Measurements from ENCODE around the gene SMIM45.

SMIM45 gene

GRCh38 chr22:41916745-41917358 is 35.1 kb upstream of the SMIM45 start:
- DNase-seq, result no peak
- Histone ChIP-seq H3K4me2 (replicated peaks; ENCODE audit: extremely low read depth, low read length, poor library complexity, severe bottlenecking) (no peak overlapping the region), H4K20me1 (ENCODE audit: insufficient read depth, low read length) (peaks cover 7% of the 10 kb centered on the region), H2AFZ (ENCODE audit: insufficient read depth, low read depth, low read length, poor library complexity, severe bottlenecking) (no peak overlapping the region), H3K36me3 (replicated peaks in 1 of 2; ENCODE audit: control insufficient read depth in 1 of 2, insufficient read depth in 2 of 2, low read length in 2 of 2) (no peaks in the 10 kb centered on the region), H3K79me2 (ENCODE audit: insufficient read depth, low read length) (no peaks in the 10 kb centered on the region), H3K27ac (ENCODE audit: low read depth in 1 of 2, low read length in 2 of 2) (no peak overlapping the region), H3K4me3 (replicated peaks in 1 of 3; ENCODE audit: low read depth in 2 of 3, low read length in 3 of 3) (no peak overlapping the region), H3K27me3 (ENCODE audit: control insufficient read depth in 2 of 2, insufficient read depth in 2 of 2, low read length in 2 of 2) (peaks cover 32 to 51% of the 10 kb centered on the region in 2 donors), H3K4me1 (ENCODE audit: control insufficient read depth in 1 of 2, insufficient read depth in 2 of 2, low read length in 2 of 2) (peaks cover 42 to 59% of the 10 kb centered on the region in 2 donors), H3K9ac (ENCODE audit: insufficient read depth, low read length, poor library complexity, severe bottlenecking) (no peak overlapping the region), H3K9me3 (replicated peaks in 1 of 2; ENCODE audit: control insufficient read depth in 1 of 2, insufficient read depth in 1 of 2, low read length in 2 of 2) (peaks cover 0 to 30% of the 10 kb centered on the region in 2 donors)
- no peak for TF ChIP-seq CTCF (IDR thresholded peaks at IDR 0.05)
- H3K9me3 Mint-ChIP-seq, result peaks cover 0 to 18% (median 10%) of the 10 kb centered on the region in 7 donors
- peaks cover 4 to 7% of the 10 kb centered on the region in 2 donors for H3K36me3 Mint-ChIP-seq
- intact Hi-C loops (cut with micrococcal nuclease), result no loop called here
- peaks cover 46% of the 10 kb centered on the region for H3K4me1 Mint-ChIP-seq
- H3K27ac Mint-ChIP-seq, result peak overlapping the region in 1 of 7 donors; percentile 20
- peak overlapping the region in 1 of 2 donors; percentile 62 for H3K4me3 Mint-ChIP-seq
- WGBS (ENCODE audit: insufficient coverage), result 80% methylated on average over 7 of the region's 10 CpGs
- H3K27me3 Mint-ChIP-seq (ENCODE audit: low read depth in 3 of 3), result peaks cover 43 to 57% (median 52%) of the 10 kb centered on the region in 3 donors

- Histone ChIP-seq H4K20me1 (ENCODE audit: insufficient read depth, low read length) (peaks cover 7% of the 10 kb centered on the region), H3K9ac (ENCODE audit: insufficient read depth, low read length, poor library complexity, severe bottlenecking) (no peak overlapping the region), H2AFZ (ENCODE audit: insufficient read depth, low read depth, low read length, poor library complexity, severe bottlenecking) (no peak overlapping the region), H3K79me2 (ENCODE audit: insufficient read depth, low read length) (no peaks in the 10 kb centered on the region), H3K36me3 (replicated peaks in 1 of 2; ENCODE audit: control insufficient read depth in 1 of 2, insufficient read depth in 2 of 2, low read length in 2 of 2) (no peaks in the 10 kb centered on the region), H3K4me2 (replicated peaks; ENCODE audit: extremely low read depth, low read length, poor library complexity, severe bottlenecking) (peak overlapping the region; percentile 45), H3K27ac (ENCODE audit: low read depth in 1 of 2, low read length in 2 of 2) (no peak overlapping the region), H3K9me3 (replicated peaks in 1 of 2; ENCODE audit: control insufficient read depth in 1 of 2, insufficient read depth in 1 of 2, low read length in 2 of 2) (peaks cover 0 to 24% of the 10 kb centered on the region in 2 donors), H3K4me3 (replicated peaks in 1 of 3; ENCODE audit: low read depth in 2 of 3, low read length in 3 of 3) (no peak overlapping the region), H3K4me1 (ENCODE audit: control insufficient read depth in 1 of 2, insufficient read depth in 2 of 2, low read length in 2 of 2) (peaks cover 42 to 60% of the 10 kb centered on the region in 2 donors), H3K27me3 (ENCODE audit: control insufficient read depth in 2 of 2, insufficient read depth in 2 of 2, low read length in 2 of 2) (peaks cover 26 to 45% of the 10 kb centered on the region in 2 donors)
- 89% methylated on average over 10 of the region's 11 CpGs for WGBS (ENCODE audit: insufficient coverage)
- Mint-ChIP-seq H3K27me3 (ENCODE audit: low read depth in 3 of 3) (peaks cover 37 to 51% (median 46%) of the 10 kb centered on the region in 3 donors), H3K27ac (no peak overlapping the region), H3K4me1 (peaks cover 49% of the 10 kb centered on the region), H3K4me3 (peak overlapping the region in 1 of 2 donors; percentile 62), H3K9me3 (peaks cover 0 to 13% (median 9%) of the 10 kb centered on the region in 7 donors), H3K36me3 (peaks cover 3 to 7% of the 10 kb centered on the region in 2 donors)
- no peak for DNase-seq
- TF ChIP-seq CTCF (IDR thresholded peaks at IDR 0.05), result no peak
- intact Hi-C loops (cut with micrococcal nuclease), result no loop called here
These were observed 34.5 kb upstream of the SMIM45 start for GRCh38 chr22:41917375-41917902.
